Epithelial cell of proximal tubule (primary cell): ENCODE results near the gene NUP54. TPM values are rescaled to one million over a fixed set of nuclear protein-coding genes. Genes with fewer than 3 reads are reported as not detected.
A peak's percentile ranks its signal among the peaks of the same experiment; 100 is the strongest.

Experiments used
- DNase-seq: peaks from one replicate; pipeline ENCODE4 v3.0.0-alpha.2; 2011; ENCODE audit warnings: low read depth
- H3K4me3 ChIP-seq: 2 replicates; pipeline ENCODE4 v1.5.1; 2011; ENCODE audit warnings: low read depth, mild to moderate bottlenecking, low read length
- total RNA-seq: library from RNA; depleted of rRNA; stranded (reverse); fragments of >200 nt; gene quantifications from 2 replicates; pipeline ENCODE4 v1.2.3, GENCODE V29; 2015
- TF ChIP-seq, protein P1 (sequence below): conservative IDR thresholded peaks from 2 replicates; pipeline ENCODE4 v1.5.1; 2012; ENCODE audit warnings: low read depth, mild to moderate bottlenecking, low read length

The NUP54 gene
- total RNA-seq, 1 donor from 2014 or later, result 31.5 TPM

DNA sequence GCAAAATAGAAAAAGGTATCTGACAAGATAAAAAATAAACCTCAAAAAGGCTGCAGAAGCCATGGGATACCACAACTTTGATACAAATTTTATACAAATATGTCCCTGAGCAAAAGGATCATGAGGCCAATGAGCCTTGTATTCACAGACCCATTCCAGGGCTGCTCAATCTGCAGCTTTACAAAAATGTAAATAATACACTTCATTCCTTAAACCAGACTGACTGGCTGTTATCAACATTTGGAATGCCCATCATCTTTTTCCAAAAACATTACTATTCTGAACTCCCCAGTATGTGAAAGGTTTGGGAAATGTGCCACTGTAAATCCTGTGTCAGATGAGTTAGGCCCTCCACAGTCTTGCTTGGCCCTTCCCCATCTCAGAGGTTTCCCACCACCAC lies 40.0 kb upstream of the NUP54 start:
- DNase-seq, result no peak
- TF ChIP-seq, protein P1, sequence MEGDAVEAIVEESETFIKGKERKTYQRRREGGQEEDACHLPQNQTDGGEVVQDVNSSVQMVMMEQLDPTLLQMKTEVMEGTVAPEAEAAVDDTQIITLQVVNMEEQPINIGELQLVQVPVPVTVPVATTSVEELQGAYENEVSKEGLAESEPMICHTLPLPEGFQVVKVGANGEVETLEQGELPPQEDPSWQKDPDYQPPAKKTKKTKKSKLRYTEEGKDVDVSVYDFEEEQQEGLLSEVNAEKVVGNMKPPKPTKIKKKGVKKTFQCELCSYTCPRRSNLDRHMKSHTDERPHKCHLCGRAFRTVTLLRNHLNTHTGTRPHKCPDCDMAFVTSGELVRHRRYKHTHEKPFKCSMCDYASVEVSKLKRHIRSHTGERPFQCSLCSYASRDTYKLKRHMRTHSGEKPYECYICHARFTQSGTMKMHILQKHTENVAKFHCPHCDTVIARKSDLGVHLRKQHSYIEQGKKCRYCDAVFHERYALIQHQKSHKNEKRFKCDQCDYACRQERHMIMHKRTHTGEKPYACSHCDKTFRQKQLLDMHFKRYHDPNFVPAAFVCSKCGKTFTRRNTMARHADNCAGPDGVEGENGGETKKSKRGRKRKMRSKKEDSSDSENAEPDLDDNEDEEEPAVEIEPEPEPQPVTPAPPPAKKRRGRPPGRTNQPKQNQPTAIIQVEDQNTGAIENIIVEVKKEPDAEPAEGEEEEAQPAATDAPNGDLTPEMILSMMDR, result no peak
- no peak overlapping the region for H3K4me3 ChIP-seq

DNA sequence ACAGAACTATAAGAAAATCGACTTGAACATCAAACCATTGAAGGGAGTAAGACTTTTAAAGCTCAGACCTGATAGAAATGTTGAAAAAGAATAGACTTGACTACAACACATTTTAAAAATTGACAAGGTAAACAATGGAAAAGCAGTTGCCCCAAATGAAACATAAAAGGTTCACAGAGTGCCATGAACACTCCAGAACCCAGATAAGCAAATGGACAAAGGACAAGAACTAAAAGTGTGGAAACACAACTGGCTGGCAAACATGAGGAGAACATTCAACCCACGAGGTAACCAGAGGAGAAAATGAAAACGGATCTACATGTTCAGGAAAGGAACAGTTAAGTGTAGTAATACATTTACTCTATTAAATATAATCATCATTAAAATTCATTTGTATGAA lies 39.0 kb upstream of the NUP54 start:
- TF ChIP-seq, protein P1, result no peak
- DNase-seq, result no peak
- H3K4me3 ChIP-seq, result no peak overlapping the region

DNA sequence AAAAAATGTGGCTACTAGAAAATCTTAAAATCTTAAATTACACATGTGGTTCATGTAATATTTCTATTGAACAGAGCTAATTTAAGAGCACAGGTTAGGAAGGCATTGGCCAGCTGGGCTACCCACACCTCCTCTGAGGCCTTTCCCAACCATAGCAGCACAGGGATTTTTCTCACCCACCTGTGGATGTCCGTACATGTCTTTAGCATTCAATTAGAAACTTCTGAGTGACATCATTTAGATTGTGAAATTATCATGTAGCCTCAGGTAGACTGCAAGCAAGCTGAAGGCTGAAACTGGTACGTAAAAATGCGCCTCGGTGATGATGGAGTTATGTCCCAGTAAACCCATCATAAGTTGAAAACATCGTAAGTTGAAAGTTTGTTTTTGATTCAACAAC lies 34.3 kb upstream of the NUP54 start:
- H3K4me3 ChIP-seq, result no peak overlapping the region
- DNase-seq, result no peak
- TF ChIP-seq, protein P1, result no peak

DNA sequence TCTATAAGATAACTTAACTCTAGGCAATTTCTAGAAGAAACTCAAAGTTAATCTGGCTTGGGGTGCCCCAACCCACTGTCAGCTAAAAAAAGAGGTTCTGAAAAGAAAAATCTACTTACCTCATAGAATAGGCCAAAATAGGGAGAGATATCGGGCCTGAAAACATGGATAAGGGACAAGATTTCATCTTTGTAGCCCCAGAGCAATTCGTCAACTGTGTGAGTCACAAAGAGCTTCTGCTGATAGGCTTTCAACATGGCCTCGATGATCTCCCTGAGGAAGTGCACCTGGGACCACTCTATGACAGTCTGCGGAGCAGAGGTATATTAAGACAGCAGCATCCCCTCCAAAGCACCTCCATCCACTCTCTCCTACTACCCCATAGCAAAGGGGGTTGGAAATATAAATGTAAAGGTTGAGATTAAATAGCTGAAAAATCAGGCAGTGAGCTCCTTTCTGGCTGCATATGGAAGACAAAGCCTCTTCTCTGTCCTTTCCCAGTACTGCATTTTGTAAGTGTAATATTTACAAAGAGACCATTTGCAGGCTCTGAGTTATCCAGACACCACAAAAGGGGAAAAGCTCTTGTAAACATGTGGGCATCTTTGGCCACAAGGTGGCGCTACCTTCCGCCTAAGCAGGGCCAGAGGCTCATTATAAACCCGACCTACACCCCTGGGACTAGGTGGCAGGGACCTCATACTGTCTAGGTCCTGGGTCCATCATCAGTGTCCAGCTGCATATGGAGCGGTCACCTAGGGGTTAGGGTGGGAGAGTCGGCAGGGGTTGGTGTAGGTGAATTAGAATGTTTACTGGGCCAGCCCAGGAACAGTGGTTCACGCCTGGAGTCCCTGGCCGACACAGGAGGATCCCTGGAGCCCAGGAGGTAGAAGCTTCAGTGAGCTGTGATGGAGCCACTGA lies 31.5 kb upstream of the NUP54 start:
- no peak for DNase-seq
- TF ChIP-seq, protein P1, result peak; percentile 97
- no peak overlapping the region for H3K4me3 ChIP-seq

DNA sequence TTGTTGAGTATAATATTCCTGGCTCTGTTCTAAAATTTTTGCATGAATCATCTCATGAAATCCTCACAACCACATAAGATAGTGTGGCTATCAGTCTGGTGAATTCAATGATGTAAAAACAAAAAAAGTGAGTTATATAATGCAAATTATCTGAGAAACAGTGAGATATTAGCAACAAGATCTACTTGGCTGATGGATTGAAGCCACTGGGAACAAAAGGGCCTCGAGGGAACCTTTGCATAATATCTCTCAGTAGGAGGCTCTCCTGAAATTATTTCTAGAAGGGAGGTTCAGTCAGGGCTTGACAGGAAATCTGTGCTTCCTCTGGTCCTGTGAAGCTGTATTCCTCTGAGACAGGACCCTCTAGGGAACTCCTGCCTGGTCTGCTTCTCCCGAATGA lies 30.1 kb upstream of the NUP54 start:
- TF ChIP-seq, protein P1, result no peak
- no peak overlapping the region for H3K4me3 ChIP-seq
- no peak for DNase-seq

DNA sequence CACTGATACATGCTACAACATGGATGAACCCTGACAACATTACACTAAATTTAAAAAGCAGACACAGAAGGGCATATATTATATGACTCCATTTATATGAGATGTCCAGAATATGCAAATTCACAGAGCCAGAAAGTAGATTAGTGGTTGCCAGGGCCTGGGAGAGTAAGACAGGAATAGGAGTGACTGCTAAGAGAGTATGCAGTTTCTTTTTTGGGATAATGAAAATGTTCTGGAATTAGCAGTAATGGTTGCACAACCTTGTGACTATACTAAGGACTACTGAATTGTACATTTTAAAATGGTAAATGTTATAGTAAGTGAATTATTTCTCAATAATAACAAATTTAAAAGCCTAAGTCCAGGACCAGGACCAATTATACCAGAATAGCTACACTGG lies 29.5 kb upstream of the NUP54 start:
- TF ChIP-seq, protein P1, result no peak
- H3K4me3 ChIP-seq, result no peak overlapping the region
- no peak for DNase-seq

DNA sequence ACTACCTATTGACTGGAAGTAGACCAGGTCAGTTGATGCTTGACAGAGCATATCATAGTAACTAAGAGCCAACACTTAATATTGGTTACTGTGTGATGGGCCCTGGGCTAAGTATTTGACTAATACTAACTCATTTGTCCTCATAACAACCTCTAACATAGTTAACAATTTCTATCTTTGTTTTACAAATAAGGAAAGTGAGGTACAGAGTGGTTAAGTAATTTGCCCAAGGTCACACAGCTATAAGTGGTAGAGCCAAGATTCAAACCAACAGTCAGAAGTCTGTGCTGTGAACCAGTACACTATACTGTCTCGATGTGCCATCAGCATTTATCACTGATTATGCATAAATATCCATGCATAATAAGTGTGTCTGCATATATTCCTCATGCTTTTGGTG lies 27.1 kb upstream of the NUP54 start:
- no peak overlapping the region for H3K4me3 ChIP-seq
- TF ChIP-seq, protein P1, result no peak
- no peak for DNase-seq
